GM21825 (cell line): ENCODE data around the gene BMP7.

Experiments
- ATAC-seq: cut with Tn5 transposase; IDR thresholded peaks from one replicate; pipeline ENCODE4 v1.9.1; 2021; ENCODE audit warnings: mild to moderate bottlenecking, moderate library complexity; ENCODE audit not compliant: unreplicated experiment

BMP7 gene

DNA sequence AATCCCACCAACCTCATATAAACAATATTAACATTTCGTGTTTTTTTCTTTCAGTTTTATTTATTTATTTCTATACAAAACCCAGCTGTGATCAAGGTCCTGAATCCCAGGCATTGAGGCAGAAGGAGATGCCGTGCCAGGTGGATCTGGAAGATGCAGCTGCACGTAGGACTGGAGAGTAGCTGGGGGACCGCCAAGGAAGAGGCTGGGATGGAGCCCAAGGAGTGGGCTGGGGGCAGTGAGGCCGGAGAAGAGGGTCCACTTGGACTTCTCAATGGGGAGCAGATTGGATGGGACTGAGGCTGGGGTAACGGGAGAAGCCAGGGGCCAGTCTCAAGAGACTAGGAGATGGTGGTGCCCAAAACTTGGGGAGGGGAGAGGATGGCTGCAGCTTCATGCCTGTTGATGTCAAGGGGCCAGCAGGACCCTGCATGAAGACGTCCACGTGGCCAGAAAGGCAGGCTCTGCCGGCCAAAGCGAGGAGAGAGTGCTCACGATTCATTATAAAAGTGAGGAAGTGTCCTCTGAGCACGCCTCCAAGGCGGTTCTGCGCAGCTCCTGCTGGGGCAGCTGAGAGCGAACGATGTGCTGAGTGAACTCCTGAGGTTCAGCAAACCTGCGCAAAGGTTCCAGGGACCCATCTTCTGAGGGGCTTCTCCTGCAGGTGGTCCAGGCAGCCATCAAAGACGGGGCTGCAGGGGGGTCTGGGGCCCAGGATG lies 110.3 kb downstream of the BMP7 start:
- ATAC-seq, result no peak

DNA sequence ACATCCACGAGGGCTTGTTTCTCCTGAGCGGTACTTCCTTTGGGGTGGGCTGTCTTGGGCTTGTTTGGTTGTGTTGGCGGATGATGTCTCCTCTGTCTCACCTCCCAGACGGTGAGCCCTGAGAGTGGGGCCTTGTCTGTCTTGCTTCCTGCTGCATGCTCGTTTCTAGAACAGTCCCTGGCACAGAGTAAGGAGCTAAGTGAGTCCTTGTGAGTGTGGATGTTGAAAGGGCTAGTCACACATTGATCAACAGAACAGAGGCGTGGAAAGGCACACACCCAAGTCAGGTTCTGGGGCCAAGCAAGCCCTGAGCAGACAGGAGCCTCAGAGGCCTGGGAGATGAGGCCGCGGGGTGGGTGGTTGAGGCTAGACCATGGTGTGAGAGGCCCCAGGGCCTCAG lies 111.0 kb downstream of the BMP7 start:
- no peak for ATAC-seq

DNA sequence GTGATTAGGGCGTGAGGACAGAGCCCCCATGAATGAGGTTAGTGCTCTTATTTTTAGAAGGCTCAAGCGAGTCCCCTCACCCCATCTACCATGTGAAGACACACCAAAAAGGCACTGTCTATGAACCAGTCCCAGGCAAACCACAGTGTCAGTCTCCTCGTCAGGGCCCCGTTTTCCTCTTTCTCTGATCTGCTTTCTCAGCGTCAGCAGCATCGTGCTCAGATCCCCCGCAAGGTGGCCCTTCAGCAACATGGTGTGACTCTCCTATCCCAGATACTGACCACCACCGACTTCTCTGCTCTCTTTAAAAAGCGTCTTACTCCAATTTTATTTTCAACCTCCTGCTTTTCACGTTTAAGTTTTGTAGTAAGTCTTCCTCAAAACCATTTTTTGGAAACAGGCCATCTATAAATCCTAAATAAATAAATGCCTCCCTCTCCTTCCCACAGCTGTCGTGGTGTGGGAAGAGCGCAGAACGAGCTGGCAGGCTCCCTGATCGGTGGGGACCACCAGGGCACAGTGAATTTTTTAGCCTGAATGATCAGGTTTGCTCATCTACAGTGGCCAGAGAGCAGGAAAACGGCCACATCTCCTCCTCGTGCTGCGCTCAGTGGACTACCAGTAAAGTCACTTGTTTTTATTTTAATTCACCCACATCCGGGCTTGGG lies 113.1 kb downstream of the BMP7 start:
- no peak for ATAC-seq

DNA sequence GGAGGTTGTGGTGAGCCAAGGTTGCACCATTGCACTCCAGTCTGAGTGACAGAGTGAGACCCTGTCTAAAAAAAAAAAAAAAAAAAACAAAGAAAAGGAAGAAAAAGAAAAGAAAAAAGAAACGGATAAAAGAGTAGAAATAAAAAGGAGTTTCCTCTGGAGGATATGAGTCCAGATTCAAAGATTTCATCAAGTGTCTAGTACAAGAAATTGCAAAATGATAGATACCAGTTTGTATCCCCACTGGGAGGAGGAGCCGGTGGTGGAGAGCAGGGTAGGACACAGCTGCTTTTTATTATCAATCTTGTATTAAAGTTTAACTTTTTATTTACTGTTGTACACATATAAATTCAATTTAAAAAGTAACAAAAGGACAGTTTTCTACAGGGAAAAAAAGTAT lies 113.9 kb downstream of the BMP7 start:
- no peak for ATAC-seq

DNA sequence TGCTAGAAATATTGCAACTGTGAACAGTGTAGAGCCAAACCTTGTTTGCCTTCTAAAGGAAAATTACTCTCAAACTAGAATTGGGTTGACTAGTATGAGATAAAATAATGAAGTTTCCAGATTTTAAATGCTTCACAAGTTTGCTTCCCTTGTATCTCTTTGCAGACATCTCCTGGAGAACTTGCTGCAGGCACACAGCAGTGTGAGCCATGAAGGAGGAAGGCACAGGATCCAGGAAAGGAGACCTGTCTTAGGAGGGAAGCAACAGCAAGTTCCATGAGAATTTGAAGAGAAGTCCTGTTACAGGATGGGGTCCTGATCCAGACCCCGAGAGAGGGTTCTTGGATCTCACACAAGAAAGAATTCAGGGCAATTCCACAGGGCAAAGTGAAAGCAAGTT lies 115.9 kb downstream of the BMP7 start:
- ATAC-seq, result no peak

DNA sequence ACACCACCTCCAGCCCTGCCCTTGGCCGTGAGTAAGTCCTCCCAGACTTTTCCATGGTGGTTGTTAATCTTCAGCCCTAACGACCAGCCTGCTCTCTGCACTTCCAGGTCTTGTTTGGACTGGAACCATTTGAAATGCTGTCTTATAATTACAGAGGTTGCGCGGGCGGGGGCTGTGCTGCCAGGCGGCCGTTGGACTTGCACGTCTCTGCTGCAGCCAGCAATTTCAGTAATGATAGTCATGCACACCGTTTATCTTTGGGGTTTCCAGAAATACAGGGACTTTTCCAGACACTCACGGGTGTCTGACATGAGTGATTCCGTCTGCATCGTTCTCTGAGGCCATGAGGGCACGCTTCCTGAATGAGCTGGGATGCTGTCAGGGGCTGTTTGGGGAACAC lies 118.2 kb downstream of the BMP7 start:
- ATAC-seq, result no peak

DNA sequence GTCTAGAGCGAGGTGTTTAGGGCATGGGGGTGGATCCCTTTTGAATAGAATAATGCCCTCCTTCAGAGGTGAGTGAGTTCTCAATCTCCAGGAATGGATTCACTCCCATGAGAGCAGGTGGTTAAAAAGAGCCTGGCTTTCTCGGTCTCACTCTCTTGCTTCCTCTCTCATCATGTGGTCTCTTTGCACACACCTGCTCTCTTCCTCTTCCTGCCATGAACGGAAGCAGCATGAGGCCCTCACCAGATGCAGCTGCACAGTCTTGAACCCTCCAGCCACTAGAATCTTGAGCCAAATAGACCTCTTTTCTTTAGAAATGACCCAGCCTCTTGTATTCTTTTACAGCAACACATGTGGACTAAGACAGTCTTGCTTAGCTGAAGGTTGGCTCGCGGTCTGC lies 119.3 kb downstream of the BMP7 start:
- no peak for ATAC-seq

DNA sequence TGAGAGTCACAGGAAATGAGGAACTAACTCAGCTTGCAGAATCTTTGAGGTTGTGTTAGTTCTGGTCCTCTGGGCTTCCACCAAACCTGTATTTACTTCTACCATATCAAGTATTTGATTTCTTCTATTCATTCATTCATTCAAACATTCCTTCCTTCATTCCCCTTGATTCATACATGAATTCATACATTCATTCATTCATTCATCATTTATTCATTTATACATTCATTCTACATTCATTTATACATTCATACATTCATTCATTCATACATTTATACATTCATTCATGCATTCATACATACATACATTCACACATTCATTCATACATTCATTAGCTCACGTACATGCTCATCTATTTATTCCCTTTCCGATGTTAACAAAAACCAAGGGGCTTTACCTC lies 120.3 kb downstream of the BMP7 start:
- ATAC-seq, result no peak

DNA sequence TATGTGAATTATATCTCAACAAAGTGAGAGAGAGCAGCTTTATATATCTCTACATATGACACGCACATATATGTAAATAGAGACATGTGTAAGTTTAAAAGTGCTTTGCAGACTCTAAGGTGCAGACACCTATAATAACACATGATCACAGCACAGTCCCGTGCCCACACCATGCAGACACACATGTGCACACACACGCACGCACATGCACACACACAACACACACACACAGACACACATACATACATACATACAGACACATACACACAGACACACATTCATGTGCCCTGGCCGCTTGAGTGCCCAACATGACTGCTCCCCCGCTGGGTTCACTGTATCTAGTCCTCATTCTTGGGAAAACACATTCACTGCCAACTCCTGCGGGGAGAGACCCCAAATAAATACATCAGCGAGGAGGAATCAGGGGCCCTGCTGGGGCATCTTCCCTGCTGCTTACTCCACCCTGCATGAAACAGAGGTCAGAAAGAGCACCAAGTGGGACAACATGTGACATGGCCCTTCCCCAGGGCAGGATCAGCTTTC lies 121.3 kb downstream of the BMP7 start:
- no peak for ATAC-seq

DNA sequence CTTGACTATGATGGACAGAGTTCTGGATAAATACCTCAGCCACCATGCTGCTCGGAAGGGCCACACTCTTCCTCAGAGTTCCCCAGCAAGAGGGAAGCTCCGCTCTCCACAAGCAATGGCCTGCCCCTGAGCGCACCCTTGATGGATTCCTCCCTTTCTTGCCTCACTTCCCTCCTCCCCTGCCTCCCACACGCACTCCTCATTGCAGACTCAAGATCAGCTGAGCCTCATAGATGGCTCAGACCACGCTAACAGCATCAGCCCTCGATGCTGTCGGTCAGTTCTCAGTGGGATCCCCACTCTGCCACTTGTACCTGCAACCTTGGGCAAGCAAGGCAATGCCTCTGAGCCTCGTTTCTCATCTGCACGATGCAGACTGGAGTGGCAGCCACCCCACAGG lies 123.3 kb downstream of the BMP7 start:
- no peak for ATAC-seq

DNA sequence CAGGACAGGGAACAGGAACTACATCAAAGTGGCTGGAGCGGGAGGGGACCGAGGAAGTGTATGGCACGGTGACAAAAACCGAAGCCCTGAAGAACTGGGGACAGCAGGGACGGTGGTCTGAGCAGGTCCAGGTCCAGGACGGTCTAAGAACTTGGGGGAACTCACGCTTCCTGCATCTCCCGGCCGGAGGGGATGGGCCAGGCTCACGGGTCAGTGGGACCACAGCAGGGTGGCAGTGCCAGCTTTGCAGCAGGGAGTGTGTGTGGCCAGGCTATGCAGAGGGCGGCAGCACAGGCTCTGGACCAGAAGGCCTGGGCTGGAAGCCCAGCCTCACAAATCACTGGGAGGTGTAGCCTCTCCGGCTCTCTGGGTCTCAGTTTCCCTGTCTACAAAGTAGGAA lies 123.8 kb downstream of the BMP7 start:
- no peak for ATAC-seq

DNA sequence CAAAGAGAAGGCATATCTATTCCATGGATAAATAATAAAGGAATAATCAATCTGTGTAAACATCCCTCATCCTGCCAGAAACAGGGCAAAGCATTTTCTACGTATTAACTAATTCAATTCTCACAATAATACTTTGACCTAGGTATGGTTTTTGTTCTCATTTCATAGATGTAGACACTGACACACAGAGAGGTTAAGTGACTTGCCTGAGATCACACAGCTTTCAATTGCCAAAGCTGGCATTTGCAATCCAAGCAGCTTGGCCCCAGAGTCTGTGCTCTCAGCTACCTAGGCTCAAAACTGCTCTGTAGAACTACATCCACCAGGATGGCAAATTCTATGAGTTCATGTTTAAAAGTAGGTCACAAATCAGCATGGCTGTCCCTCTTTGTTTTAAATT lies 124.9 kb downstream of the BMP7 start:
- ATAC-seq, result no peak

DNA sequence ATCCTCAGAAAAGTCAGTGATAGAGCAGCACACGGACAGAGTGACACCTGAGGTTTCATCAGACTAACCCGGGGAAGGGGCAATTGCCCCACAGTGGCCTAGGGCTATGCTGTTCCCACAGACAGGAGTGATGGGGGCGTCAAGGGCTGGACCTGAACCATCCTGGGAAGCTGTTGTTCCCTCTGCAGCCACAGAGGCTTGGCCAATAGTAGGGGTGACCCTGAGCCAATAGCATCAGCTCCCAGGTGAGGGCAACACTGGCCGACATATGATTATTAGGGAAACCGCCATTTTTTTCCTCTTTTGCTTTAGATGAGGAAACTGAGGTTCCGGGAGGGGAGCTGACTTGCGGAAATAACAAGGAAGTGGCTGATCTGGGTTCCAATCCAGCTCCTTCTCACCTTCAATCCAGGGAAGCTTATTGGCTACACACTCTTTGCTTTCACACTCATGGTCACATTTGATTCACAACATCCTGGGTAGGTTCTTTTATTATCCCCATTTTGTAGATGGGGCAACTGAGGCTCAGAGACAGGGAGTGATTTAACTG lies 126.0 kb downstream of the BMP7 start:
- ATAC-seq, result no peak

DNA sequence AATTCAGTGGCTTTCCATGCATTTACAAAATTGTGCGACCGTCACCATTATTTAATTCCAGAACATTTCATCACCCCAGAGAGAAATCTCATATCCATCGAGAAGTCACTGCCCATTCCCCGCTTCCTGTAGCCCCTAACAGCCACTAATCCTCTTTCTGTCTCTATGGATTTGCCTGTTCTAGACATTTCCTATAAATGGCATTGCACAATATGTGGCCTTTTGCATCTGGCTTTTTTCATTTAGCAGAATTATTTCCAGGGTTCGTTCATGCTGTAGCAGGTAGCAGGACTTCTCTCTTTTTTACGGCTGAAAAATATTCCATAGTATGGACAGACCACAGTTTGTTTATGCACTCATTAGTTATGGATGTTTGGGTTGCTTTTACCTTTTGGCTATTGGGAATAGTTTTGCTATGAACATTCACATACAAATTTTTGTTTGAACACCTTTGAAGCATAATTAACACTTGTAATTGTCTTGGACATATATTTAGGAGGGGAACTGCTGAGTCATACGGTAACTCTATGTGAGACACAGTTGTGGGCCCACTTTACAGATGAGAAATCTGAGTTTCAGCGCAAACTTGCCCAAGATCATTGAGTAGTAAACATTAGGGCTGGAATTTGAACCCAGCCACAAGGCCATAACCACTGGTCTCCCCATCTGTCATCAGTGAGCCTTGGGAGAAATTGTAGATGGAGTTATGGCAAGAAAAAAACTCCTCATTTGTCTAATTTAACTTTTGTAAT lies 126.9 kb downstream of the BMP7 start:
- ATAC-seq, result no peak

DNA sequence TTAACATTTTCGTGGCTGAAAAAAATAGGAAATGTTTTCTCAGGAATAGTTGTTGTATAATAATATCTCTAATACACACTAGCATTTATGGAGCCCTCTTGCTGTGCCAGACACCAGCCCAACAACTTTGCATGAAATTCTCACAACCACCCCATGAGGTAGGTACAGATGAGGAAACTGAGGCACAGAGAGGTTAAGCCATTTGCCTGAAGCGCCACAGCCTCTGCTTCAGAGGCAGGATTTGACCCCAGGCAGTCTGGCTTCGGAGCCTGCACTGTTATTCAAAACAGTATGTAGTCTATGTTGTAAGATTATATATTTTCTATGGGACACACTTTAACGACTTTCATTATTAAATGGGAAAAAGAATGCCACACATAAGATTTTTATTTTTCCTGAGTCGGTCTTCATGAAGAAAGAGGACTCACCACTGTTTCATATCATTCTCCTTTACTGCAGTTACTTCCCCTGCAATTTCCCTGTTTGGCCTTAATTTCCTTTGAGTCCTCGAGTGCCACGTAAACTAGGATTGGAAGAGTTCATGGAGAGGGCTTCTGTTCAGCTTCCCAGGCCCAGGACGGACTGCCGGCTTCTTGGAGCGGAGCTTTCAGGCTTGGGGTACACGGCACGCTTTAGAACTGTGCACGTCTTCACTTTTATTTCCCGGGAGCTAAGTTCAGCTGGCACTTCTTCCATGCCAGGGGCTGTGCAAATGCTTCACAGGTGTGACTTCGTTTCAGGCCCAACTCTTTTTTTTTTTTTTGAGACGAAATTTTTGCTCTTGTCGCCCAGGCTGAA lies 128.0 kb downstream of the BMP7 start:
- ATAC-seq, result no peak

DNA sequence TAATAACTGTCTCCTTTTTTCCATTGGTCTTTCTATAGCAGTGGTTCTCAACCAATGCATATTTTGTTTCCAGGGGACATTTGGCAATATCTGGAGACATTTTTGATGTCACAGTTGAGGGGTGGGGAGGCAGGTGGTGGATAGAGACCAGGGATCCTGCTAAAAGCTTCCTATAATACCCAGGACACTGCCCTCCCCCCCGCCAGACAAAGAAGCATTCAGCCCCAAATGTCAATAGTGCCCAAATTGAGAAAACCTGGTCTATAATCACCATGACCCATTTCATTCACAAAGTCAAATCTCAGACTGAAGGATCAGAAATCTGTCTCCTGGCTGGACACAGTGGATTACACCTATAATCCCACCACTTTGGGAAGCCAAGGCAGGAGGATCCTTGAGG lies 128.8 kb downstream of the BMP7 start:
- no peak for ATAC-seq

DNA sequence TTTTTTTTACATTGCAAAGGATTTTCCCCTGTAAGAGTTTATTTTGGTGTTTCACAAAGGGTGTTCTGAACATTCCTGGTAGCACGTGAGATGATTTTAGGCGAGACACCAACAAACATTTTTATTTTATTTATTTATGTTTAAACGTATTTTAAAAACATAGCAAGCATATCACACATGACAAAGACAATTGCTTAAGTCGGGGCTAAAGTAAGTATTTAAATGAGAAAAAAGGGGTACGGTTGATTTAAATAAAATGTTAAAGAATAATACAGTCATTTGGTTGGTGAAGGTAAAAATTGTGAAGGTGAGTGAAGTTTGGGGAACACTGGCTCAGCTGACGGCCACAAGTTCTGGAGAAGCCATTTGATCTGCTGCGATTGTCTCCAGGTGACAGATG lies 129.7 kb downstream of the BMP7 start:
- no peak for ATAC-seq

DNA sequence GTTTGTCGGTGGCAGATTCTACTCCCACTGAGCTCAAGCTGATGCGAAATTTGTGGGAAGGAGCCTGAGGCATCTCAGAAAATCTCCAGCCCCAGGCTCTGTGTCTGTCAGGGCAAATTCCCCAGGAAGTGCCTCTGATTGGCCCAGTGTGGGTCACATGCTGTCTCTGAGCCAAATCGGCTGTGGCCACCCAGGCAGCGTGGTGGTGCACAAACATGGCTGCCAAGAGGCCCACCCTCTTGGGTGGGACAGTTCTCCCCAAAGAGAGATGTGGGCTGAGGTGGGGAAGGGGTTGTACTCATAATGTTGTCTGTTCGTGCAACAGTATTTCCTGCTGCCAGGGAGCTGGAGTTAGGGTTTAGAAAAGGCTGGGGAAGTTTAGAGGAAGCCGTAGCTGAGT lies 130.6 kb downstream of the BMP7 start:
- ATAC-seq, result no peak

DNA sequence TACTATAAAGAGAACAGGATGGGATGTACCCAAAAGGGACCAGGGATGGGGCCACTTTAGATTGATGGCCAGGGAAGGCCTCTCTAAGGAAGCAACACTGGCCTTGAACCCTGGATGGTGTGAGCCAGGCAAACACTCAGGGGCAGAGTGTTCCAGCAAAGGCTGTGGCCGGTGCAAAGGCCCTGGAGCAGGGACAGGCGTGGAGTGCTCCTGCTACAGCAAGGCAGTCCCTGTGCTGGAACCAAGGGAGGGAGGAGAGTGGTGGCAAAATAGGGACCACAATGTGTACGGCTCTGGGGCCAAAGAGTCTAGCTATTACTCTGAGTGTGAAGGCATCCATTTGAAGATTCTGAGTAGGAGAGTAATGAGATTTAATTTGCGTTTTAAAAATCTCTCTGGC lies 131.6 kb downstream of the BMP7 start:
- ATAC-seq, result no peak

DNA sequence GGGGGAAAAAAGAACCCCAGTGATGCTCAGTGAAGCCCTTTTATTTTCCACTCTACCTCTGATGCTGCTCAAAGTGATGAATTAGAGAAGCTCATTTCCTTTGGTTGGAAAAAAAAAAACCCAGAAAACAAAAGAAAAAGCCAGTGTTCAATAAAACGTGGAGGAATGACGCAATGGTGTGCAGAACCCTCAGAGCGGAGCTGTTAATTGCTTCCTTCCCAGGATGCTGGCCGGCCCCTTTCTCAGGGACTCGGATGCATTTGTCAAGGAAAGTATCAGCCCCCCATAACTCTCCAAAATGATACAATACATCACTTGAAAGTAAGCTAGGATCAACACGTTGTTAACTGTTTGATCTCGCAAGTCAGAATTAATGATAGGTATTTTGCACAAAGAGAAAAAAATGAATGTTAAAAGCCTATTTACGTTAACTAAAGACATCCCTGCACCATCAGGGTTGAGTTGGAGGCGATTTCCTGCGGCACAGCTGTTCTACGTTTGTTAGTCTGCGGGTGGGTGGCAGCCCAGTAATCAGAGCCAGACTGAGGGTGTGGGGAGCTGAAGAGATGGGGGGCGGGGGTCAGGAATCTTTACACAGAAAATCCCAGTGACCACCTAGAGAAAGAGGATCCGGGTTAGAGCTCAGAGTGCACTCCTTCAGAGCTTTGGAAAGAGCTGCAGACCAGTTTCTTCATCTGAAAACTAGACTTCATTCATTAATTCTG lies 132.4 kb downstream of the BMP7 start:
- ATAC-seq, result no peak
